B cell (primary cell): ENCODE data around the gene HOPX.

ENCODE experiments used
- EZH2 ChIP-seq: IDR thresholded peaks from 2 replicates; pipeline ENCODE4 v1.6.1; 2012; ENCODE audit warnings: borderline replicate concordance, low read depth, mild to moderate bottlenecking, moderate library complexity, low read length; ENCODE audit not compliant: insufficient read depth, poor library complexity, severe bottlenecking
- TF ChIP-seq, protein P1 (sequence below): fragments of 200-600 bp; IDR thresholded peaks from one replicate; pipeline ENCODE4 v1.8.0; 2022; ENCODE audit warnings: antibody characterized with exemption, mild to moderate bottlenecking

DNA sequence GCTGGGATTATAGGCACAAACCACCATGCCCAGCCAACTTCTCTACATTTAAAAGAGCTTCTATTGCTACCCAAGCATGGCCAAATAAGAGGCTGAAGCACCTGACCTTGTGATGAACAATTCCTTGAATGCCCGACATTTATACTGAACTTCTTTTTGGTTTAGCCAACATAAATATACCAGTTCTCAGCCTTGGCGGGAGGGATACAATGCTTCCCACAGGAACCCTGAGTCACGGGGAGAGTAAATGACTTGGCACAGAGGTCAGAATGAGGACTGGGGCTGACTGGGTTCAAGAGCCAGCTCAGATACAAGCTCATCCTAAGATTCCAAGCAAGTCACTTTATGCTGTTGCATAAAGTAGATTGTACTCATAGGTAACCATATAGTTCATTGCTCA, 6.1 kb downstream of the HOPX start:
- TF ChIP-seq, protein P1, sequence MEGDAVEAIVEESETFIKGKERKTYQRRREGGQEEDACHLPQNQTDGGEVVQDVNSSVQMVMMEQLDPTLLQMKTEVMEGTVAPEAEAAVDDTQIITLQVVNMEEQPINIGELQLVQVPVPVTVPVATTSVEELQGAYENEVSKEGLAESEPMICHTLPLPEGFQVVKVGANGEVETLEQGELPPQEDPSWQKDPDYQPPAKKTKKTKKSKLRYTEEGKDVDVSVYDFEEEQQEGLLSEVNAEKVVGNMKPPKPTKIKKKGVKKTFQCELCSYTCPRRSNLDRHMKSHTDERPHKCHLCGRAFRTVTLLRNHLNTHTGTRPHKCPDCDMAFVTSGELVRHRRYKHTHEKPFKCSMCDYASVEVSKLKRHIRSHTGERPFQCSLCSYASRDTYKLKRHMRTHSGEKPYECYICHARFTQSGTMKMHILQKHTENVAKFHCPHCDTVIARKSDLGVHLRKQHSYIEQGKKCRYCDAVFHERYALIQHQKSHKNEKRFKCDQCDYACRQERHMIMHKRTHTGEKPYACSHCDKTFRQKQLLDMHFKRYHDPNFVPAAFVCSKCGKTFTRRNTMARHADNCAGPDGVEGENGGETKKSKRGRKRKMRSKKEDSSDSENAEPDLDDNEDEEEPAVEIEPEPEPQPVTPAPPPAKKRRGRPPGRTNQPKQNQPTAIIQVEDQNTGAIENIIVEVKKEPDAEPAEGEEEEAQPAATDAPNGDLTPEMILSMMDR, result no peak
- no peak for TF ChIP-seq EZH2
